Esophagus muscularis mucosa (tissue), 2 donors: ENCODE results near the gene AHRR.

Experiments used
- POLR2A ChIP-seq: fragments of 450-650 bp; IDR thresholded peaks from one replicate; pipeline ENCODE4 v1.6.1; 2017; ENCODE audit warnings: antibody characterized with exemption, moderate library complexity, mild to moderate bottlenecking, low read depth
- POLR2AphosphoS5 ChIP-seq, 2 donors: sonication (generic); formaldehyde crosslinking; IDR thresholded peaks; one replicate each; pipeline ENCODE4 v1.6.1; 2017; ENCODE audit warnings: antibody characterized with exemption in 2 of 2

GRCh38 chr5:432201-432927, 110.8 kb downstream of the AHRR start:
- TF ChIP-seq POLR2A = no peak
- no peak for TF ChIP-seq POLR2AphosphoS5 (IDR thresholded peaks at IDR 0.05)
